GM12864 (cell line): Measurements from ENCODE around the gene IFNLR1.

Experiments used
- DNase-seq: peaks from one replicate; pipeline ENCODE4 v3.0.0-alpha.2; 2011; ENCODE audit warnings: low read depth
- H3K4me3 ChIP-seq: 2 replicates; pipeline ENCODE4 v1.5.1; 2011; ENCODE audit warnings: mild to moderate bottlenecking, low read depth, low read length, control low read depth
- TF ChIP-seq, protein P1 (sequence below): IDR thresholded peaks from 2 replicates; pipeline ENCODE4 v1.5.1; 2011; ENCODE audit warnings: low read depth, mild to moderate bottlenecking, moderate library complexity, low read length, control low read depth, inconsistent platforms; ENCODE audit errors: missing control alignments

The IFNLR1 gene

GRCh38 chr1:24189528-24189927 is 2.4 kb upstream of the IFNLR1 start:
- TF ChIP-seq, protein P1, sequence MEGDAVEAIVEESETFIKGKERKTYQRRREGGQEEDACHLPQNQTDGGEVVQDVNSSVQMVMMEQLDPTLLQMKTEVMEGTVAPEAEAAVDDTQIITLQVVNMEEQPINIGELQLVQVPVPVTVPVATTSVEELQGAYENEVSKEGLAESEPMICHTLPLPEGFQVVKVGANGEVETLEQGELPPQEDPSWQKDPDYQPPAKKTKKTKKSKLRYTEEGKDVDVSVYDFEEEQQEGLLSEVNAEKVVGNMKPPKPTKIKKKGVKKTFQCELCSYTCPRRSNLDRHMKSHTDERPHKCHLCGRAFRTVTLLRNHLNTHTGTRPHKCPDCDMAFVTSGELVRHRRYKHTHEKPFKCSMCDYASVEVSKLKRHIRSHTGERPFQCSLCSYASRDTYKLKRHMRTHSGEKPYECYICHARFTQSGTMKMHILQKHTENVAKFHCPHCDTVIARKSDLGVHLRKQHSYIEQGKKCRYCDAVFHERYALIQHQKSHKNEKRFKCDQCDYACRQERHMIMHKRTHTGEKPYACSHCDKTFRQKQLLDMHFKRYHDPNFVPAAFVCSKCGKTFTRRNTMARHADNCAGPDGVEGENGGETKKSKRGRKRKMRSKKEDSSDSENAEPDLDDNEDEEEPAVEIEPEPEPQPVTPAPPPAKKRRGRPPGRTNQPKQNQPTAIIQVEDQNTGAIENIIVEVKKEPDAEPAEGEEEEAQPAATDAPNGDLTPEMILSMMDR: no peak
- peak; percentile 86 for DNase-seq
- no peak overlapping the region for H3K4me3 ChIP-seq

- TF ChIP-seq, protein P1: no peak
- H3K4me3 ChIP-seq: peak overlapping the region; percentile 78
- DNase-seq: no peak
Measured at GRCh38 chr1:24186711-24186992, 437 bp downstream of the IFNLR1 start.

GRCh38 chr1:24186031-24186710 is 918 bp downstream of the IFNLR1 start:
- DNase-seq: no peak
- H3K4me3 ChIP-seq: peak overlapping the region; percentile 78
- TF ChIP-seq, protein P1: no peak

DNA sequence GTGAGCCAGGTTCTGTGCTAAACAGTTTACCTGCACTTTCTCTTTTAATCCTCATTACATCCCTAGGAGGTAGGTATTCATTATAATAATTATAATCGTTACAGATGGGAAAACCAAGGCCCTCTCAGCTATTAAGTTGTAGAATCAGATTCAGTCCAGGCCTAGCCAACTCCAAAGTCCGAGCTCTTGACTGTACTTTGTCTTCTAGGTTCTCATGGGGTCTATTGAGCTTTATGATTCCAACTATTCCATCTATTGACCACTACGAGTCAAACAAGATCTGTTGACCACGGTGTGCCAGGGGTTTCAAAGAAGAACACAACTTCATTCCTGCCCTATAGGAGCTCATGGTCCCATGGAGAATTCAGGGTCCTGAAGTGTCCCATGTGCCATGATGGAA is 2.0 kb downstream of the IFNLR1 start:
- DNase-seq: no peak
- H3K4me3 ChIP-seq: no peak overlapping the region
- TF ChIP-seq, protein P1: no peak

DNA sequence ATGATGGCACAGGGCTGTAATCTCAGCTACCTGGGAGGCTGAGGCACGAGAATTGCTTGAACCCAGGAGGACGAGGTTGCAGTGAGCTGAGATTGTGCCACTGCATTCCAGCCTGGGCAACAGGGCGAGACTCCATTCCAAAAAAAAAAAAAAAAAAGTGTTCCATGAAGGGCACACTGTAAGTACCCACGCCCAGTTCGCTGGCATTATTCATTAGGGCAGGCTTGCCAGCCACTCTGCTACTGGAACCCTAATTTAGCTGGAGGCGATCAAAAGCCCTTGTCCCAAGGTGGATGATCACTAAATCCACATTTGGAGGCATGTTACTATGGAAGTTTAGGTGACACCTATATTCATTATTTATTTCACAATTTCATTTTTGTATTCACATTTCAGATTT is 5.0 kb downstream of the IFNLR1 start:
- H3K4me3 ChIP-seq: no peak overlapping the region
- no peak for DNase-seq
- TF ChIP-seq, protein P1: no peak

- TF ChIP-seq, protein P1: no peak
- no peak overlapping the region for H3K4me3 ChIP-seq
- DNase-seq: no peak
Measured at GRCh38 chr1:24181619-24182018, 5.5 kb downstream of the IFNLR1 start.

GRCh38 chr1:24180676-24181075 is 6.4 kb downstream of the IFNLR1 start:
- no peak overlapping the region for H3K4me3 ChIP-seq
- TF ChIP-seq, protein P1: no peak
- no peak for DNase-seq
